ES-I3 (cell line): Measurements from ENCODE around the gene PHF1.
"Not testable (repeated sequence)": the region's sequence is repeated elsewhere in the genome, so short reads cannot be mapped to it uniquely, and the experiment has no call there.

Experiments
- H3K36me3 ChIP-seq: 2 replicates; pipeline ENCODE4 v1.6.1; 2013; ENCODE audit warnings: mild to moderate bottlenecking, low read length, control low read depth, moderate library complexity; ENCODE audit not compliant: insufficient read depth
- H3K4me1 ChIP-seq: 2 replicates; pipeline ENCODE4 v1.6.1; 2013; ENCODE audit warnings: mild to moderate bottlenecking, control low read depth, low read length; ENCODE audit not compliant: insufficient read depth
- H3K9ac ChIP-seq: 2 replicates; pipeline ENCODE4 v1.6.1; 2013; ENCODE audit warnings: low read depth, mild to moderate bottlenecking, low read length, moderate library complexity
- H3K9me3 ChIP-seq: 2 replicates; pipeline ENCODE4 v1.6.1; 2013; ENCODE audit warnings: mild to moderate bottlenecking, low read length, moderate library complexity; ENCODE audit not compliant: control insufficient read depth, insufficient read depth

Gene PHF1

DNA sequence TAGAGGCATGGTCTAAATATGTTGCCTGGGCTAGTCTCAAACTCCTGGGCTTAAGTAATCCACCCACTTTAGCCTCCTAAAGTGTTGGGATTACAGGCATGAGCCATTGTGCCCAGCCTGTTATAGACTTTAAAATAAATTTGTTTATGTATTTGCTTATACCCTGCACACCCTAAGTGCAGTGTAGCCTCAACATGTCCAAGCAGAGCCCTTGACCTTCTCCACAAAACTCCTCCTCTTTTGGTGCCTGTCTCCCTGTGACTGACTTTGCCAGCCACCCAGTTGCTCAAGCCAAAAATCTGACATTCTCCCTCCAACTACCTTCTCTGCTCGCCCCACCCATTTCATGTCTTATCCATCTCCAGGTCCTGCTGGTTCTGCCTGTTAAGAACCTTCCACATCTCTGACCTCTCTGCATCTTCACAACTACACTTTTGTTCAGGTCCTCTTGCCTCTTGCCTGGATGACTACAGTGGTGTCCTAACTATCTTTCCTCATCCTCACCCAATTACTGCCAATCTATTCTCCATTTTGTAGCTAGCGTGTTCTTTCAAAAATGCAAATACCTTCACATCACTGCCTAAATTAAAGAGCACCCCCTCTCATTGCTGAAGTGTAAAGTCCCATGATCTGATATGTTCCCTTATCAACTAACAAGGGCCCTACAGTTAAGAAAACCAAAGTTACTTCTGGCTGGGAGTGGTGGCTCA, 30.4 kb upstream of the PHF1 start:
- Histone ChIP-seq H3K9ac (no peak overlapping the region), H3K9me3 (no peaks in the 10 kb centered on the region)

GRCh38 chr6:33383427-33384185, 27.2 kb upstream of the PHF1 start:
- H3K9me3 ChIP-seq: no peaks in the 10 kb centered on the region
- H3K4me1 ChIP-seq: peaks cover 3% of the 10 kb centered on the region; the same call in 1 of the 2 replicates
- H3K36me3 ChIP-seq: no peaks in the 10 kb centered on the region
- H3K9ac ChIP-seq: no peak overlapping the region

More for the DNA sequence above, 30.4 kb upstream of the PHF1 start:
- no peaks in the 10 kb centered on the region for H3K36me3 ChIP-seq
- H3K4me1 ChIP-seq: peaks cover 7% of the 10 kb centered on the region

- Histone ChIP-seq H3K9me3 (no peaks in the 10 kb centered on the region), H3K4me1 (peaks cover 3% of the 10 kb centered on the region; the same call in 1 of the 2 replicates), H3K9ac (no peak overlapping the region), H3K36me3 (no peaks in the 10 kb centered on the region)
Measured at GRCh38 chr6:33384581-33385020, 26.2 kb upstream of the PHF1 start.

GRCh38 chr6:33390173-33390572, 20.6 kb upstream of the PHF1 start:
- Histone ChIP-seq H3K36me3 (no peaks in the 10 kb centered on the region), H3K4me1 (peaks cover 15% of the 10 kb centered on the region), H3K9ac (0 out of 2 replicates have a peak overlapping the region, but pooled peaks have one; percentile 59), H3K9me3 (no peaks in the 10 kb centered on the region)

DNA sequence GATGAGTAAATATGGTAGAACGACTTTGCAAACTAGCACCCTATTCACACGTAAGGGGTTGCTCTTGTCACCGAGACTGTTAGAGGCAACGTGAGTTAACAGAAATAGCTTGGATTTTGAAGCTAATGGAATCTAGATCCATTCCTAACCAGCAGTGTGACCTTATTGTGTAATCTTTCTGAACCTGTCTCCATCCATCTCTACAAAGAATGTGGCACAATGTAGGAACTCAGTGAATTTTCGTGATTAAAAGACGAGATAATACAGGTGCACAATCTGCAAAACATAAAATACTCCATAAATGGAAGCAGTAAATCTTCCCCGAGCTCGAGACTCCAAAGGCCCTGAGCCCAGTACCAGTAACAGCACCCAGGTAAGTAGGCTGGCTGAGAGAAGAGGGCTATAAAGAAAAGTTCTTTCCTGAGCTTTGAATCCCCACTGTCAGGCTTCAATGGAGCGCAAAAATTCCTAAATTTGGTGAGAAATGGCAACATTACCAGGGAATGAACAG, 20.0 kb upstream of the PHF1 start:
- Histone ChIP-seq H3K9ac (peak overlapping the region; percentile 59), H3K4me1 (peaks cover 15% of the 10 kb centered on the region), H3K9me3 (no peaks in the 10 kb centered on the region), H3K36me3 (no peaks in the 10 kb centered on the region)

DNA sequence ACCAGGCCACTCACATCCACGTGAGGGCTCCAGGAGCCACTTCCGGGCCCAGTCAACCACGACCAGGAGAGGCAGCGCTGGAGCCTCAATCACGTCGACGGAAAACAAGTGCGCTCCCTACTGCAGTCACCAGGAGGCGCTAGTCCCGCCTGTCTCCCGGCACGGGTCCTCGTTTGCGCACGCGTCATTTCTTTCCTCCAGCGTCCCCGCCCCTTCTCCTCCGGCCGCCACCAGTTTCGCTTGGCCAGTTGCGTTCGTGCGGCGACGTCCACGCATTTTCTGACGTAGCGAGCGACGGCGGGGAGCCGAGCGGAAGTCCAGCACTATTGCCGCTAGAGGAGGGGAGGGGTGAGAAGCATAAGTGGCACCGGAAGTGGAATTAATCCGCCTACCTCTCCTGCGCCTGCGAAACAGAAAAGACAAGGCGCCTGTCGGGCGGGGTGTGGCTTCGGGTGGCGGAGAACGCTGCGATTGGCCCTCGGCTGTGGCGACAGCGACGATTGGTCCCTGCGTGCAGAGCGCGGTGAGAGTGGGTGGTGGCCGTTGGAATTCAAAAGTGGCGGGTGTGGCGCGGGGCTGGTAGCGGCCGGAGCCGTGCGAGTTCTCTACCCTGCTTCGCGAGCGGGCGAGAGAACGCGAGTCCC, 19.4 kb upstream of the PHF1 start, which contains the start of gene KIFC1:
TSS of gene KIFC1 (plus strand) at position 546 of the 644 bp plus-strand sequence. CDS start 163 bp downstream, outside the sequence.
- Histone ChIP-seq H3K9me3 (no peaks in the 10 kb centered on the region), H3K36me3 (no peaks in the 10 kb centered on the region), H3K9ac (peak within 1 kb of the TSS; percentile 87), H3K4me1 (peaks cover 15% of the 10 kb centered on the region)

- Histone ChIP-seq H3K4me1 (peaks cover 15% of the 10 kb centered on the region), H3K9me3 (no peaks in the 10 kb centered on the region), H3K36me3 (no peaks in the 10 kb centered on the region), H3K9ac (peak overlapping the region; percentile 87)
Measured at GRCh38 chr6:33391922-33392594, 18.8 kb upstream of the PHF1 start.

- no peaks in the 10 kb centered on the region for H3K9me3 ChIP-seq
- H3K36me3 ChIP-seq: no peaks in the 10 kb centered on the region
- peaks cover 15% of the 10 kb centered on the region for H3K4me1 ChIP-seq
- H3K9ac ChIP-seq: peak overlapping the region; percentile 87
Measured at GRCh38 chr6:33392595-33392948, 18.2 kb upstream of the PHF1 start.

GRCh38 chr6:33392979-33393378, 17.8 kb upstream of the PHF1 start:
- Histone ChIP-seq H3K4me1 (peaks cover 15% of the 10 kb centered on the region), H3K9ac (peak overlapping the region; percentile 87), H3K9me3 (no peaks in the 10 kb centered on the region), H3K36me3 (no peaks in the 10 kb centered on the region)

GRCh38 chr6:33397541-33397940, 13.3 kb upstream of the PHF1 start:
- H3K36me3 ChIP-seq: peaks cover 7% of the 10 kb centered on the region; the same call in 1 of the 2 replicates

GRCh38 chr6:33398601-33399000, 12.2 kb upstream of the PHF1 start:
- H3K9me3 ChIP-seq, H3K9ac ChIP-seq, H3K4me1 ChIP-seq, H3K36me3 ChIP-seq: not testable (repeated sequence)

More at GRCh38 chr6:33397541-33397940, 13.3 kb upstream of the PHF1 start:
- H3K9me3 ChIP-seq: no peaks in the 10 kb centered on the region
- no peak overlapping the region for H3K9ac ChIP-seq
- peaks cover 7% of the 10 kb centered on the region; the same call in 1 of the 2 replicates for H3K4me1 ChIP-seq

DNA sequence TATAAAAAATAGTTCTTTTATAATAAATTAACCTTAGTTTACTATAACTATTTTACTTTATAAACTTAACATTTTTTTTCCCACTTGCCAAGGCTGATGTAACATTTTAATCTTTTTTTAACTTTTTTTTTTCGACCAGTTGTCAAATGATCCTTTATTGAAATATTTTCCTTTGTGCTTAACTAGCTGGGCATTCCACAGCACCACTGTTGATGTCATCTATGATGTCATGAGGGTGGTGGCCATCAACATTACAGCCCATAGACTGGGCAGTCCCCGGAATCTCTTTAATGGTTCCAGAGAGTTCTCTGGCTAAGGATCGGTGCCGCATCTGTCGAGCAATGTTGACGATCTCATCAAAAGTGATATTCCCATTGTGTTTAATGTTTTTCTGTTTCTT, 10.9 kb upstream of the PHF1 start:
- peaks cover 16% of the 10 kb centered on the region for H3K36me3 ChIP-seq
- H3K4me1 ChIP-seq, H3K9ac ChIP-seq, H3K9me3 ChIP-seq: not testable (repeated sequence)

GRCh38 chr6:33404884-33405283, 5.9 kb upstream of the PHF1 start:
- H3K9ac ChIP-seq: no peak overlapping the region
- peaks cover 3% of the 10 kb centered on the region; the same call in 1 of the 2 replicates for H3K4me1 ChIP-seq
- no peaks in the 10 kb centered on the region for H3K9me3 ChIP-seq
- peaks cover 22% of the 10 kb centered on the region for H3K36me3 ChIP-seq
